MM.1S (cell line): ENCODE data around the gene PROC.

Experiments used
- DNase-seq: peaks from one replicate; pipeline ENCODE4 v3.0.0-alpha.2; 2015
- H2AFZ ChIP-seq: fragments of 300-600 bp; sonication (generic); 2 replicates; pipeline ENCODE4 v1.6.0; 2016; ENCODE audit warnings: antibody characterized with exemption, low read length
- H3F3A ChIP-seq: fragments of 300-600 bp; sonication (generic); 2 replicates; pipeline ENCODE4 v1.6.1; 2016; ENCODE audit warnings: mild to moderate bottlenecking, antibody characterized with exemption, low read length, moderate library complexity, mixed read lengths; ENCODE audit not compliant: insufficient read depth
- H3K27ac ChIP-seq: fragments of 300-600 bp; sonication (generic); 2 replicates; pipeline ENCODE4 v1.5.1; 2016; ENCODE audit warnings: mild to moderate bottlenecking, low read length
- H3K27me3 ChIP-seq: fragments of 300-600 bp; sonication (generic); replicated peaks from 2 replicates; pipeline ENCODE4 v1.6.0; 2016; ENCODE audit warnings: low read length; ENCODE audit not compliant: insufficient read depth
- H3K36me3 ChIP-seq: fragments of 300-600 bp; sonication (generic); replicated peaks from 2 replicates; pipeline ENCODE4 v1.6.1; 2016; ENCODE audit warnings: mild to moderate bottlenecking, low read length, mixed read lengths; ENCODE audit not compliant: insufficient read depth
- H3K4me1 ChIP-seq: fragments of 300-600 bp; sonication (generic); 2 replicates; pipeline ENCODE4 v1.6.1; 2016; ENCODE audit warnings: low read length, mixed read lengths
- H3K4me2 ChIP-seq: fragments of 300-600 bp; sonication (generic); 2 replicates; pipeline ENCODE4 v1.6.0; 2016; ENCODE audit warnings: low read depth, low read length
- H3K4me3 ChIP-seq: fragments of 300-600 bp; sonication (generic); 2 replicates; pipeline ENCODE4 v1.5.1; 2016; ENCODE audit warnings: low read length, mixed read lengths
- H3K79me2 ChIP-seq: fragments of 300-600 bp; sonication (generic); 2 replicates; pipeline ENCODE4 v1.6.1; 2016; ENCODE audit warnings: mixed run types, low read length, mixed read lengths
- H3K9ac ChIP-seq: fragments of 300-600 bp; sonication (generic); 2 replicates; pipeline ENCODE4 v1.6.1; 2016; ENCODE audit warnings: low read length, mixed read lengths
- H3K9me2 ChIP-seq: fragments of 300-600 bp; sonication (generic); replicated peaks from 2 replicates; pipeline ENCODE4 v1.6.1; 2016; ENCODE audit warnings: mild to moderate bottlenecking, low read length, mixed read lengths; ENCODE audit not compliant: insufficient read depth
- H3K9me3 ChIP-seq: fragments of 300-600 bp; sonication (generic); replicated peaks from 2 replicates; pipeline ENCODE4 v1.6.1; 2016; ENCODE audit warnings: mild to moderate bottlenecking, low read length, mixed read lengths; ENCODE audit not compliant: insufficient read depth
- H4K20me1 ChIP-seq: fragments of 300-600 bp; sonication (generic); 2 replicates; pipeline ENCODE4 v1.6.1; 2016; ENCODE audit warnings: mild to moderate bottlenecking, low read length, moderate library complexity, mixed read lengths; ENCODE audit not compliant: insufficient read depth
- EZH2 ChIP-seq: fragments of 300-600 bp; sonication (generic); optimal IDR thresholded peaks from 2 replicates; pipeline ENCODE3; 2017; ENCODE audit warnings: low read depth, mild to moderate bottlenecking, antibody characterized with exemption, low read length, mixed read lengths
- EZH2phosphoT487 ChIP-seq: fragments of 300-600 bp; sonication (generic); IDR thresholded peaks from 2 replicates; pipeline ENCODE4 v1.6.1; 2018; ENCODE audit warnings: antibody characterized with exemption, low read length
- TF ChIP-seq, protein P1 (sequence below): fragments of 300-600 bp; sonication (generic); IDR thresholded peaks from 2 replicates; pipeline ENCODE4 v1.5.1; 2016; ENCODE audit warnings: antibody characterized with exemption, low read length, mixed read lengths

PROC gene

DNA sequence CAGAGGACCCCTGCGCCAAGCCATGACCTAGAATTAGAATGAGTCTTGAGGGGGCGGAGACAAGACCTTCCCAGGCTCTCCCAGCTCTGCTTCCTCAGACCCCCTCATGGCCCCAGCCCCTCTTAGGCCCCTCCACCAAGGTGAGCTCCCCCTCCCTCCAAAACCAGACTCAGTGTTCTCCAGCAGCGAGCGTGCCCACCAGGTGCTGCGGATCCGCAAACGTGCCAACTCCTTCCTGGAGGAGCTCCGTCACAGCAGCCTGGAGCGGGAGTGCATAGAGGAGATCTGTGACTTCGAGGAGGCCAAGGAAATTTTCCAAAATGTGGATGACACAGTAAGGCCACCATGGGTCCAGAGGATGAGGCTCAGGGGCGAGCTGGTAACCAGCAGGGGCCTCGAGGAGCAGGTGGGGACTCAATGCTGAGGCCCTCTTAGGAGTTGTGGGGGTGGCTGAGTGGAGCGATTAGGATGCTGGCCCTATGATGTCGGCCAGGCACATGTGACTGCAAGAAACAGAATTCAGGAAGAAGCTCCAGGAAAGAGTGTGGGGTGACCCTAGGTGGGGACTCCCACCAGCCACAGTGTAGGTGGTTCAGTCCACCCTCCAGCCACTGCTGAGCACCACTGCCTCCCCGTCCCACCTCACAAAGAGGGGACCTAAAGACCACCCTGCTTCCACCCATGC is 3.0 kb downstream of the PROC start:
- Histone ChIP-seq H3K36me3 (no peaks in the 10 kb centered on the region), H3K9ac (no peak overlapping the region), H3K4me3 (no peak overlapping the region), H3K27me3 (peaks cover 5% of the 10 kb centered on the region; the same call in 1 of the 2 replicates), H4K20me1 (no peaks in the 10 kb centered on the region), H3K79me2 (no peaks in the 10 kb centered on the region), H2AFZ (no peak overlapping the region), H3K4me1 (no peaks in the 10 kb centered on the region), H3K27ac (no peak overlapping the region), H3K4me2 (no peak overlapping the region), H3F3A (no peaks in the 10 kb centered on the region), H3K9me3 (no peaks in the 10 kb centered on the region), H3K9me2 (no peaks in the 10 kb centered on the region)
- DNase-seq = no peak
- no peak for TF ChIP-seq EZH2phosphoT487
- TF ChIP-seq EZH2 = no peak
- TF ChIP-seq, protein P1, sequence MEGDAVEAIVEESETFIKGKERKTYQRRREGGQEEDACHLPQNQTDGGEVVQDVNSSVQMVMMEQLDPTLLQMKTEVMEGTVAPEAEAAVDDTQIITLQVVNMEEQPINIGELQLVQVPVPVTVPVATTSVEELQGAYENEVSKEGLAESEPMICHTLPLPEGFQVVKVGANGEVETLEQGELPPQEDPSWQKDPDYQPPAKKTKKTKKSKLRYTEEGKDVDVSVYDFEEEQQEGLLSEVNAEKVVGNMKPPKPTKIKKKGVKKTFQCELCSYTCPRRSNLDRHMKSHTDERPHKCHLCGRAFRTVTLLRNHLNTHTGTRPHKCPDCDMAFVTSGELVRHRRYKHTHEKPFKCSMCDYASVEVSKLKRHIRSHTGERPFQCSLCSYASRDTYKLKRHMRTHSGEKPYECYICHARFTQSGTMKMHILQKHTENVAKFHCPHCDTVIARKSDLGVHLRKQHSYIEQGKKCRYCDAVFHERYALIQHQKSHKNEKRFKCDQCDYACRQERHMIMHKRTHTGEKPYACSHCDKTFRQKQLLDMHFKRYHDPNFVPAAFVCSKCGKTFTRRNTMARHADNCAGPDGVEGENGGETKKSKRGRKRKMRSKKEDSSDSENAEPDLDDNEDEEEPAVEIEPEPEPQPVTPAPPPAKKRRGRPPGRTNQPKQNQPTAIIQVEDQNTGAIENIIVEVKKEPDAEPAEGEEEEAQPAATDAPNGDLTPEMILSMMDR = no peak

DNA sequence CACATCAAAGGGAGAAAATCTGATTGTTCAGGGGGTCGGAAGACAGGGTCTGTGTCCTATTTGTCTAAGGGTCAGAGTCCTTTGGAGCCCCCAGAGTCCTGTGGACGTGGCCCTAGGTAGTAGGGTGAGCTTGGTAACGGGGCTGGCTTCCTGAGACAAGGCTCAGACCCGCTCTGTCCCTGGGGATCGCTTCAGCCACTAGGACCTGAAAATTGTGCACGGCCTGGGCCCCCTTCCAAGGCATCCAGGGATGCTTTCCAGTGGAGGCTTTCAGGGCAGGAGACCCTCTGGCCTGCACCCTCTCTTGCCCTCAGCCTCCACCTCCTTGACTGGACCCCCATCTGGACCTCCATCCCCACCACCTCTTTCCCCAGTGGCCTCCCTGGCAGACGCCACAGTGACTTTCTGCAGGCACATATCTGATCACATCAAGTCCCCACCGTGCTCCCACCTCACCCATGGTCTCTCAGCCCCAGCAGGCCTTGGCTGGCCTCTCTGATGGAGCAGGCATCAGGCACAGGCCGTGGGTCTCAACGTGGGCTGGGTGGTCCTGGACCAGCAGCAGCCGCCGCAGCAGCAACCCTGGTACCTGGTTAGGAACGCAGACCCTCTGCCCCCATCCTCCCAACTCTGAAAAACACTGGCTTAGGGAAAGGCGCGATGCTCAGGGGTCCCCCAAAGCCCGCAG is 3.8 kb downstream of the PROC start:
- Histone ChIP-seq H4K20me1 (no peaks in the 10 kb centered on the region), H2AFZ (no peak overlapping the region), H3K4me2 (no peak overlapping the region), H3K27me3 (peaks cover 5% of the 10 kb centered on the region; the same call in 1 of the 2 replicates), H3K9me3 (no peaks in the 10 kb centered on the region), H3K4me3 (no peak overlapping the region), H3K36me3 (no peaks in the 10 kb centered on the region), H3K4me1 (no peaks in the 10 kb centered on the region), H3F3A (no peaks in the 10 kb centered on the region), H3K9me2 (no peaks in the 10 kb centered on the region), H3K79me2 (no peaks in the 10 kb centered on the region), H3K27ac (no peak overlapping the region), H3K9ac (no peak overlapping the region)
- no peak for DNase-seq
- TF ChIP-seq EZH2phosphoT487 = no peak
- TF ChIP-seq, protein P1 = no peak
- TF ChIP-seq EZH2 = no peak

DNA sequence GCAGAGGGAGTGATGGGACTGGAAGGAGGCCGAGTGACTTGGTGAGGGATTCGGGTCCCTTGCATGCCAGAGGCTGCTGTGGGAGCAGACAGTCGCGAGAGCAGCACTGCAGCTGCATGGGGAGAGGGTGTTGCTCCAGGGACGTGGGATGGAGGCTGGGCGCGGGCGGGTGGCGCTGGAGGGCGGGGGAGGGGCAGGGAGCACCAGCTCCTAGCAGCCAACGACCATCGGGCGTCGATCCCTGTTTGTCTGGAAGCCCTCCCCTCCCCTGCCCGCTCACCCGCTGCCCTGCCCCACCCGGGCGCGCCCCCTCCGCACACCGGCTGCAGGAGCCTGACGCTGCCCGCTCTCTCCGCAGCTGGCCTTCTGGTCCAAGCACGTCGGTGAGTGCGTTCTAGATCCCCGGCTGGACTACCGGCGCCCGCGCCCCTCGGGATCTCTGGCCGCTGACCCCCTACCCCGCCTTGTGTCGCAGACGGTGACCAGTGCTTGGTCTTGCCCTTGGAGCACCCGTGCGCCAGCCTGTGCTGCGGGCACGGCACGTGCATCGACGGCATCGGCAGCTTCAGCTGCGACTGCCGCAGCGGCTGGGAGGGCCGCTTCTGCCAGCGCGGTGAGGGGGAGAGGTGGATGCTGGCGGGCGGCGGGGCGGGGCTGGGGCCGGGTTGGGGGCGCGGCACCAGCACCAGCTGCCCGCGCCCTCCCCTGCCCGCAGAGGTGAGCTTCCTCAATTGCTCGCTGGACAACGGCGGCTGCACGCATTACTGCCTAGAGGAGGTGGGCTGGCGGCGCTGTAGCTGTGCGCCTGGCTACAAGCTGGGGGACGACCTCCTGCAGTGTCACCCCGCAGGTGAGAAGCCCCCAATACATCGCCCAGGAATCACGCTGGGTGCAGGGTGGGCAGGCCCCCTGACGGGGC is 4.6 kb downstream of the PROC start:
- Histone ChIP-seq H3K27me3 (peaks cover 5% of the 10 kb centered on the region; the same call in 1 of the 2 replicates), H3K4me2 (no peak overlapping the region), H4K20me1 (no peaks in the 10 kb centered on the region), H3K9ac (no peak overlapping the region), H3K27ac (no peak overlapping the region), H3F3A (no peaks in the 10 kb centered on the region), H3K4me3 (no peak overlapping the region), H3K79me2 (no peaks in the 10 kb centered on the region), H3K4me1 (no peaks in the 10 kb centered on the region), H3K9me3 (no peaks in the 10 kb centered on the region), H2AFZ (no peak overlapping the region), H3K9me2 (no peaks in the 10 kb centered on the region), H3K36me3 (no peaks in the 10 kb centered on the region)
- DNase-seq = no peak
- TF ChIP-seq EZH2phosphoT487 (no peak), EZH2 (no peak)
- TF ChIP-seq, protein P1 = no peak
